Stimulated activated CD4-positive, alpha-beta T cell treated with anti-CD3 and anti-CD28 coated beads, Interleukin-15, amount 100 ng/mL, for 24 hours (primary cell): ENCODE data around the gene RBMS1.
"Not testable (repeated sequence)": the region's sequence is repeated elsewhere in the genome, so short reads cannot be mapped to it uniquely, and the experiment has no call there.

Source experiments
- DNase-seq: peaks from one replicate; pipeline ENCODE4 v3.0.0-alpha.2; 2020

RBMS1 gene

GRCh38 chr2:160469164-160469563 is 24.4 kb downstream of the RBMS1 start:
- DNase-seq: no peak

DNA sequence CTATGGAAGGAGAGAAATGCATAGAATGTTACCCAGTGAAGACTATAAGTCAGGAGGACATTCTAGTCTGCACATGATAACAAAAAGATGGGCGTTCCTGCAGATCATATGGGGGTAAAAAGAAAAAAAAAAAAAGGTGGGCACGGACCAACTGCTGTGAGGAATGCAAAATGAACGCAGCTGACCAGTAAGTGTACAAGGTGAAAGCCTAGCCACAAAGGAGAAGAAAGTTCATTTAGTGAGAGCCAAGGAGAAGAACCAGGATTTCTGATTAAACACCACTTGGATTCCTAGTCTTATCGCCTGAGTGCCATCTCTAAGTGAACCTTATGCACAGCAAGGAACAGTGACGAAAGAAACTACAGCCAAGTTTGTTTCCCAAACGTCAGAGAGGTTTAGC is 26.5 kb downstream of the RBMS1 start:
- no peak for DNase-seq

- peak; percentile 21 for DNase-seq
Measured at GRCh38 chr2:160465406-160465805, 28.2 kb downstream of the RBMS1 start.

- no peak for DNase-seq
Measured at GRCh38 chr2:160465002-160465401, 28.6 kb downstream of the RBMS1 start.

DNA sequence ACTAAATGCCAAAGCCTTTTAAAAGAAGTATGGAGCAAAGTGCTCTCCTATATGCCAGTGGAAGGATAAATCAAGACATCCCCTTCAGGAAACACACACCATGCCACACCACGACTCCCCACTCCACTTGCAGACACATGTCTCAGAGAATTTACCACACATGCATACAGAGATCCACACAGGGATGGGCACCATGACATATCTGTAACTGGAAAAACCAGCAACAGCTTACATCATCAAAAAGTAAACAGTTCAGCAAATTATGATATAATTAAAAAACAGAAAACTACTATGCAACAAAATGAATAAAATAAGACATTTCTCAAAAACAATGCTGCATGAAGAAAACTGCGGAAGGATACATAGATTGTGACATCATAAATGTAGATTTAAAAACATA is 29.6 kb downstream of the RBMS1 start:
- DNase-seq: no peak

- no peak for DNase-seq
Measured at GRCh38 chr2:160463245-160463644, 30.4 kb downstream of the RBMS1 start.

DNA sequence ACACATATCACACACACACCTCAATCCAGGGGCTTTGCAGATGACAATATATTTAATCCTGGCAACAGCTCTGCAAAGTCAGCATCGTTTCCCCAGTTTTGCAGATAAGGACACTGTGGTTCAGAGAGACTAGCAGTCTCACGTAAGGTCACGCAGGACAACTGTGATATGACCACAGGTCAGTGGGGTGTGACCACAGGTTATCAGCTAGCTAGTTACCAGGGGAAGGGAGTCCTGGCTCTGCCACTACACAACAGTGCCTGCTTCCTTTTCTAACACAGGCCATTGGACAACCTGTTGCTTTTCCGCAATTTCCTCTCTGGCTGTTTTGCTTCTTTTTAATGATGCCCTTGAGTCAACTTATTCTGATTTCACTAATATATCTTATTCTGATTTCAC is 33.3 kb downstream of the RBMS1 start:
- DNase-seq: no peak

DNA sequence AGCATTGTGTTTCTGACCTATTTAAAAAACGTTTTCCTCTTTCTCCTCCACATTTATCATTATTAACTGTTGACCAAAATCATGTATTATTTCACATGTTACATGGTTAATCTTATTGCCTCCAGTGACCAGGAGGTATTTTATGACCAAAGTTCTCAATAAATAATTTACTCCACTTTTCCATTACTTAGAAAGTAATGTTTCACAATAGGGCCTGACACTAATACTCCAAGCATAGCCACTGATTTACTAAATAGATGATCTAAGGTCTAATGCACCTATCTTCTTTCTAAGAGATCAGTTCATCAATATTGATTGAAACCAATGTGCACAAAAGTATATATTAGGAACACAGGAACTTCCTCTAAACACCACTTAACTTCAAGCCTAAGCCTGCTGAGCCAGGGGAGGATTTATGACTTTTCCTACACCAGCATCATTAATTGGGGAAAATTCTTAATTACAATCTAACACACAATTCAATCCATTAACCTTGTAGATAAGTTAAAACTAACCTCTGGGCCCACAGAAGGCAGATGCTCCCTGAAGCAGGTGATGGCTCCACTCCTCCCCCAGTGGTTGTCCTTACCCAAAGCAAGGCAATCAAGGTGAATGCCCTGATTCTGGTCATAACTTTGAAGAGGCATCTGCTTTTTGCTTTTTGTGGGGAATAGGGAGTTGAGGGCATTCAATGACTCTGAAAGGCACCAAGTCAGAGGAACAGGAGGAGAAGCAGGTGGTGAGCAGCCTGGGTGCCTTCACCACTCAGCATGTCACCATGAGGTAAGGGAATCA is 33.9 kb downstream of the RBMS1 start:
- DNase-seq: no peak

- DNase-seq: no peak
Measured at GRCh38 chr2:160458718-160459453, 34.7 kb downstream of the RBMS1 start.

DNA sequence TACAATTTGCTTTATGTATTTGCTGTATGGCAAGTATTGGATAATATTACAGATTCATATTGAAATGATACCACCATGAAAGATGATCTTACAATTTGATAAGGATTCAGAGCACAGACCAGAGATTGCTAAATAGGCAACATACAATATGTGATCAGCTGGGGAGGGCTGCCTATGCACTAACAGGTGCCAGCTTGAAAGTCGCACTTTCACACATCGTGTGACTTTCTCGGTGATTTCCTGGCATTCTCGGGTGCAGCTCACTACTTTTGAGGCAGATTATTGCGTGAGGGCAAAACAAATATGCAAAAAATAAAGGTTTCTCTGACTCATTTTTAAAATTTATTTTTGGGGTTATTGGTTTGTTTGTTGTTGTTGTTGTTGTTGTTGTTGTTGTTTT is 36.0 kb downstream of the RBMS1 start:
- no peak for DNase-seq

- no peak for DNase-seq
Measured at GRCh38 chr2:160454070-160454797, 39.4 kb downstream of the RBMS1 start.

DNA sequence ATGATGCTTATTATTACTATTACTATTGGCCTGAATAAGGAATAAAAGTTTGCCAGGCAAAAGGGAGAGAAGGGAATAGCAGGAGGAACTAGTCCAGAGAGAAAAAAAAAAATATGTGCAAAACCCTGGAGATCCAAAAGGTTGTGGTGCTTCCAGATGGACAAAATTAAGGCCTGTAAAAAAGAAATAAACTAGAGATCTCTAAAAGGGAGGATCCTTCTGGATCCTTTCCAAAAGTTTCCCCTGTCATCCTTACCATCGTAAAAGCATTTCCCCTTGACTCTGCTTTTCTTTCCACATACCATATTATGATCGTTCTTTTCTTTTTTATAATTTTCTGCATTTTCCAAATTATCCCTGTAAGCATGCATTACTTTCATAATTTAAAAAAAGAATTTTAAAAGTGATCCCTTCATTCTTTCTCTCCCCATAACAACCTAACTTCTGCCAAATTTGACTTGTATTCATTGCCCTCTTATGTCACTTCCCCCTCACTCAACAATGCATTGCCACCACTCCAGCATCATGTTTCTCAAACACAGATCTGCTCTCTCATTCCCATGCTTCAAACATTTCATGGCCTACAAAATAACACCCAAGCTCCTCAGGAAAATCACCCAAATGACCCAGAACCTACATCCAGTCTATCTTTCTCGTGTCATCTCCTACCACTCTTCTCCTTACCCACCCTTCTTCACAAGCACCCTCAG is 40.3 kb downstream of the RBMS1 start:
- no peak for DNase-seq

- no peak for DNase-seq
Measured at GRCh38 chr2:160450486-160450885, 43.1 kb downstream of the RBMS1 start.

GRCh38 chr2:160448821-160449220 is 44.8 kb downstream of the RBMS1 start:
- not testable (repeated sequence) for DNase-seq

DNA sequence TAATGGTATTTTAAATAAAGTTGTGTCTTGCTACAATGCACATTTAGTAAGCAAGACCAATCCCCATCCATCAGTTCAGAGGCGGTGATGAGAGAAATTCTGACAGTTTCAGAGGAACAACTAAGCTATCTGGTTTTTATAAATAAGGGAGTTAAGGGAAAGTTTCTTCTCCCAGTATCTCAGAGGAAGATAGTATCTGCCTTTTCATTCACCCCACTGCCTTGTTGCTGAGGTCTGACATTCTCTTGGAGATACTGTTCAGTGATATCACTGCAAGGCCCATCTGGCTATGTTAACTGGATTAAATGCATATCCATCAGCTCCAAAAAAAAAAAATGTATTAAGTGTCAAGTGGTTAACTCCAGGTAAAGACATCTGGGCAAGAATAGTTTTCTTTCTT is 47.9 kb downstream of the RBMS1 start:
- no peak for DNase-seq

DNA sequence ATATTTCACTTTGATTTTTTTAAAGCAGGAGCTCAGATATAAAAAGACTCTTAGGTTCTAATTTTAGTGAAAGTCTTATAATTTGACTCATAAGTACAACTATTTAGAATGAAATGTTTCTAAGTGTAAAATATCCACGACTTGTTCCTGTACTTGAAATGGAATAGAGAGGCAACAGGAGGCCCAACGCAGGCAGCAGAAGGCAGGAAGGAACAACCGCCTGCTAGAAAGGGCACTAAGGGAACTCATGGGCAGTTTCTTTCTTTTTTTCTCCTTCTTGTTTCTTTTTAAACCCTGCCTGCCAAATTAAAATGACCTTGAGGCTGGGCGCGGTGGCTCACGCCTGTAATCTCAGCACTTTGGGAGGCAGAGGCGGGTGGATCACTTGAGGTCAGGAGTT is 51.0 kb downstream of the RBMS1 start:
- no peak for DNase-seq

- no peak for DNase-seq
Measured at GRCh38 chr2:160440888-160441287, 52.7 kb downstream of the RBMS1 start.

DNA sequence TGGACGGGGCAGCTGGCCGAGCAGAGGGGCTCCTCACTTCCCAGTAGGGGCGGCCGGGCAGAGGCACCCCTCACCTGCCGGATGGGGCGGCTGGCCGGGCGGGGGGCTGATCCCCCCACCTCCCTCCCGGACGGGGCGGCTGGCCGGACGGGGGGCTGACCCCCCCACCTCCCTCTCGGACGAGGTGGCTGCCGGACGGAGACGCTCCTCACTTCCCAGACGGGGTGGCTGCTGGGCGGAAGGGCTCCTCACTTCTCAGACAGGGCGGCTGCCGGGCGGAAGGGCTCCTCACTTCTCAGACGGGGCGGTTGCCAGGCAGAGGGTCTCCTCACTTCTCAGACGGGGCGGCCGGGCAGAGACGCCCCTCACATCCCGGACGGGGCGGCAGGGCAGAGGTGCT is 54.6 kb downstream of the RBMS1 start:
- not testable (repeated sequence) for DNase-seq

DNA sequence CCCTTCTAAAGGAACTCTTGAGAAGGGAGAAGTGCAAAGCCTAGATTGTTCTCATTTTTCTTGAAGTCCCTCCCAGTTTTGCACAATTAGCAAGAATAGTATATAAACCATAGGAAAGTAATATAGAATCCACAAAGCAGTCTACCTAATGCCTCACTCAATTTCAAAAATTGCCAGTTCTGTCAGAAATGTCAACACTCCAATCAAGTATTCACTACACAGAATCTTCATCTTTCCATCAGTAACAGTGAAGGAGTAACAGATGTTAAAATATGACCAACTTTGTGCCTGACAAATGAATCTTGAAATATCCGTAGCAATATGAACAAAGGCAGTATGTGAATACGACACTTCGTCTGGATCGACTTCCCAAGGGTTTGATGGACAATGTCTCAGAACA is 56.3 kb downstream of the RBMS1 start:
- no peak for DNase-seq

DNA sequence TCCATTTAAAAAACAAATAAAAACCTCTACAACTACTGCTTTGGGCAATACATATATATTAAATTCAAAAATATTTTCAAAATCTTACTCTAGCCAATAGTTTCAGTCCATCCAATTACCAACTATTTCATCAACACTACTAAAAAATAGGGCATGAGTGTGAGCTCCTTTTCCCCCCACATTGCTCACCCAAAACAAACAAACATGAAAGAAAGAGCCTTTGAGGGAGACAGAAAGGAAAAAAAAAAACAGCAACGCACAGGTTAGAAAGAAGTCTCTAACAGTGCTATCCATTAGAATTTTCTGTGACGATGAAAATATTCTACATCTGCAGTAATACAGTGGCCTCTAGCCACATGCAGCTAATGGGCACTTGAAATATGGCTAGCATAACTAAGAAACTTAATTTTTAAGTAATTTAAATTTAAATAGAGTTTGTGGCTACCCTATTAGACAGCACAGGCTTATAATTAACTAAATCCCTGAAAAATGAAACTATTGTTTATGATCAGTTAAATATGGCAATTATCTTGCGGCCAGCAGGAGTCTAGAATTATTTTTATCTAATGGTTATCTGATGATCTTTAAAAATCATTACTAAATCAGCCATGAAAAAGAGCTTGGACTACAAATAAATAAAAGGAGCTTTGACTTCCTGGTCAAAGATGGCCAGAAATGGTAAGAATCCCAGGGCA is 59.2 kb downstream of the RBMS1 start:
- DNase-seq: no peak

DNA sequence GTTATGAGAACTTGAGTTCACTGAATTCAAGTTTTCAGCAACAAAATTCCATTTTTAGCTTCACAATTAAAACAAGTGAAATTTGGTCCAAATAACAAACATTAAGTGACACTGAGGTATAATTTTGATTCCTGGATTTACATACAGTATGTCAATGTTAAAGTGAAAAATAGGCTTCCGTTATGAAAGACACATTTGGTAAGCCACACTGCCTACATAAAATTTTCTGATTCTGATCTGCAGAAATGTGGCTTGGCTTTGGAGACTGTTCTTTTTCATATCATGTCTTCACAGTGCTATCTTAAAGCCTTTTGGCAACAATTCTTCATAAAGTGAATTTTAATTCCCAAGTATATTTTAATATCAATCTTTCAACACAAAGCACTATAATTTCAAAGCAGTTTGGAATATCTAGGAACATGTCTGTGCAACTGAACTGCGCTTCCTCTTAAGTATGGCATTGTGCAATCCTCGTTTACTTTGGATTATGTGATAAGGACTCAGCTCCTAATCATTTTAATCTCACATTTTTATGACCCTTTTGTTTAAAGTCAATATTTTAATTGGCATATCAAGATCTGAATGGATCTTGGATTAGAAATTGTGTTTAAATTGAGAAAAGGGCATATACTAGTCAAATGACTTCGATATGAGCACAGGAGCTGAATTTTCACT is 60.0 kb downstream of the RBMS1 start:
- DNase-seq: no peak

DNA sequence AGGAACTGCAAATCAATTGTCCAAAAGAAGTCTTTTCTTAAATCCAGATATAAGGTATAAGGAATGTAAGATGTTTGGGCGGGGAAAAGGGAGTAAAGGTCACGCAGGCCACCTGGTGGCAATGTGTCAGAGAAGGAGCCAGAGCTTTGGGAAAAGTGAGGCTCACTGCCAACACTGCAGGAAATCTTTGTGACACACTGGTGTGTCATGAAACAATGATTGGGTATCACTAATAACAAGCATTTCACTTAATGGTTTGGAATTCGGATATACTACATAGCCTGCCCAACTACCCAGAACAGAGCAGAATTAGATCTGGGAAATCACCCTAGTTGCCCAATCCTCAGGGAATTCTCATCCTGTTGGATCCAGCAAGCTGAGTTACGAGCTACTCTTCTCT is 61.0 kb downstream of the RBMS1 start:
- no peak for DNase-seq
